ENCODE results near the gene CNDP1.

CNDP1 gene

DNA sequence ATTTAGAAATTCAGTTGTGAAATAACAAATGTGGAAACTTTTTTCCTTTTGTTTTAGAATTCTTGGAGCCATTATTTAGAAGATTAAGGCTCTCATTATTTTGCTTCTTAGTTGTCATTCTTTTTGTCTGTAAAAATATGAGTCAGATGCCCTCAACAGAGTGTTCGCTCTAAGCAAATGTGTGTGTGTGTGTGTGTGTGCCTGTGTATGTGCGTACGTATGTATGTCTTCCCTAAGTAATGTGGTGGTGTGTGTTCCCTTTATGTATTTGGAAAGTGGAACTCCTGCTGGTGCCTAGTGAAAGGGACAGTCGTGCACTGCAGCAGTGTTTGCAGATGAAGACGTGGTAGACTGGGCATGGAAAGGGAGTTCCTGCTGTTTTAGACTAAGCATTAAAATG lies 90.9 kb downstream of the CNDP1 start:
- DNase-seq (ENCODE audit: low spot score), result no peak

DNA sequence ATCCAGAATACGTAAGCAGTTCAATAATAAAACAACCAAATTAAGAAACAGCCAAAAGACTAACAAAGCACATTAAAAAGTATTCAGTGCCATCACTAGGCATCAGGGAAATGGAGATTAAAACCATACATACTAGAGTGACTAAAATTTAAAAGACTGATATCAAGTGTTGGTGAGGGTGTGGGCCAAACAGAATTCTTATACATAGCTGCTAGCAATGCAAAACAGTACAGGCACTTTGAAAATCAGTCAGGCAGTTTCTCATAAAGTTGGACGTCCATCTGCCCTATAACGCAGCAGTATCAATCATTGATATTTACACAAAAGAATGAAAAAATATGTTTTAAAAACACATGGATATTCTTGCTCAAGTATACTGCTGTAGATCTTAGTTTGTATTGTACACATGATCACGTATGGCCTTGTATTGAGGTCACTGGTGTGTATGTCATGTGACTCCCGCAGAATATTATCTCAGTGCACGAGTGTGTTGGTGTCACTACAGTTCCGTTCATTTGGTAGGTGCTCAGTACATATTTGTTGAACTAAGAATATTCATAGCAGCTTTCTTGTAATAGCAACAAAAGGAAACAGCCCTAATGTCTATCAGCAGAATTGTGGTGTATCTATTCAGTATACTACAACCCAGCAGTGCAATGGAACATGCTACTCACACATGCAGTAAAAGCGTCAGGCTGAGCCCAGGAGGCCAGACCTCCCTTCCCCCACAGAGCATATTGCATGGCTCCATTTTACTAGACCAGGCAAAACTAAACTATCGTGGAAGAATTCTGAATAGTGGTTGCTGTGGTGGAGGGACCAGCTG lies 92.0 kb downstream of the CNDP1 start:
- no peak for DNase-seq (ENCODE audit: low spot score)

DNA sequence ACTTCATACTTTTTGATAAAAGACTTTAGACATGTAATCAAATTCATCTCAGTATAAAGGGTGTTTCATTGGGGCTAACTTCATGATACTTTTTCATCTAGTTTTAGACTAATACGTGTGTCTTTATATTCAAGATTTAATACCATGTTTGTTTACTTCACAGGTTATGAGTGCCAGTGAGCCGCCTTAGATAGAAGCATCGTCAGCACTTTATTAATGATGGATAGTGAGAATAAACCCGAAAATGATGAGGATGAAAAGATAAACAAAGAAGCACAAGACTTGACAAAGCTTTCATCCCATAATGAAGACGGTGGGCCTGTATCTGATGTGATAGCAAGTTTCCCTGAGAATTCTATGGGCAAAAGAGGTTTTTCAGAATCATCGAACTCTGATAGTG lies 96.5 kb downstream of the CNDP1 start:
- no peak for DNase-seq (ENCODE audit: low spot score)

DNA sequence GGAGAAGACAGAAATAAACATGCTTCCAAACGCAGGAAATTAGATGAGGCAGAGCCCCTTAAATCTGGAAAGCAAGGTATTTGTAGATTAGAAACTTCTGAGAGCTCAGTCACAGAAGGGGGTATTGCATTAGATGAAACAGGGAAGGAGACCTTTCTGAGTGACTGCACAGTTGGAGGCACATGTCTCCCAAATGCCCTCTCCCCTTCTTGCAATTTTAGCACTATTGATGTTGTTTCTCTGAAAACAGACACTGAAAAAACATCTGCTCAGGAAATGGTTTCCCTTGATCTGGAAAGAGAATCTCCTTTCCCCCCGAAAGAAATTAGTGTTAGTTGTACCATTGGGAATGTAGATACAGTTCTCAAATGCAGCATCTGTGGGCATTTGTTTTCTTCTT lies 96.9 kb downstream of the CNDP1 start:
- DNase-seq (ENCODE audit: low spot score), result no peak

DNA sequence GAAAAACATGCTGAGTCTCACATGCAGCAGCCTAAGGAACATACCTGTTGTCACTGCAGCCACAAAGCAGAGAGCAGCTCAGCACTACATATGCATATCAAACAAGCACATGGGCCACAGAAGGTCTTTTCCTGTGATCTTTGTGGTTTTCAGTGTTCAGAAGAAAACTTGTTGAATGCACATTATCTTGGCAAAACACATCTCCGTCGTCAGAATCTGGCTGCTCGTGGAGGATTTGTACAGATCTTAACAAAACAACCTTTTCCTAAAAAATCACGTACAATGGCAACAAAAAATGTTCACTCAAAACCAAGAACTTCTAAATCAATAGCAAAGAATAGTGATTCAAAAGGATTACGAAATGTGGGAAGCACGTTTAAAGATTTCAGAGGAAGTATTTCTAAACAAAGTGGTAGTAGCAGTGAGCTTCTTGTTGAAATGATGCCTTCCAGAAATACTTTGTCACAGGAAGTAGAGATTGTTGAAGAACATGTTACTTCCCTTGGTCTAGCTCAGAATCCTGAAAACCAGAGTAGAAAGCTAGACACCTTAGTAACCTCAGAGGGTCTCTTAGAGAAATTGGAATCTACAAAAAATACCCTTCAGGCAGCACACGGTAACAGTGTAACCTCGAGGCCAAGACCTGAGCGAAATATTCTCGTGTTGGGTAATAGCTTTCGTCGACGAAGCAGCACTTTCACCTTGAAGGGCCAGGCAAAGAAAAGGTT lies 97.5 kb downstream of the CNDP1 start:
- no peak for DNase-seq (ENCODE audit: low spot score)

DNA sequence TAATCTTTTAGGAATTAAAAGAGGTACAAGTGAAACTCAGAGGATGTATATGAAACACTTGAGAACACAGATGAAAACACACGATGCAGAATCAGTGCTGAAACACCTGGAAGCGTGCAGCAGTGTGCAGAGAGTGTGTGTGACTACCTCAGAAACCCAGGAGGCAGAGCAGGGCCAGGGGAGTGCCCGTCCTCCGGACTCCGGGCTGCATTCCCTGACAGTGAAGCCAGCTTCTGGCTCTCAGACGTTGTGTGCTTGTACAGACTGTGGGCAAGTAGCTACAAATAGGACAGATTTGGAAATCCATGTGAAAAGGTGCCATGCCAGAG lies 98.0 kb downstream of the CNDP1 start:
- no peak for DNase-seq (ENCODE audit: low spot score)

DNA sequence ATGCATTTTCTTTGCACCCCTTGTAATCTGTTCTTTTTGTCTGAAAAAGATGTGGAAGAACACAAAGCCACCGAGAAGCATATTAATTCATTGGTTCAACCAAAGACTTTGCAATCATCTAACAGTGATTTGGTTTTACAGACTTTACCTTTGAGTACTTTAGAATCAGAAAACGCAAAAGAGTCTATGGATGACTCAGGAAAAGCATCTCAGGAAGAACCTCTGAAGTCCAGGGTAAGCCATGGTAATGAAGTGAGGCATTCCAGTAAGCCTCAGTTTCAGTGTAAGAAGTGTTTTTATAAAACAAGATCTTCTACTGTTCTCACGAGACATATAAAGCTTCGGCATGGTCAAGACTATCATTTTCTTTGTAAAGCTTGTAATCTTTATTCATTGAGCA lies 98.6 kb downstream of the CNDP1 start:
- no peak for DNase-seq (ENCODE audit: low spot score)

DNA sequence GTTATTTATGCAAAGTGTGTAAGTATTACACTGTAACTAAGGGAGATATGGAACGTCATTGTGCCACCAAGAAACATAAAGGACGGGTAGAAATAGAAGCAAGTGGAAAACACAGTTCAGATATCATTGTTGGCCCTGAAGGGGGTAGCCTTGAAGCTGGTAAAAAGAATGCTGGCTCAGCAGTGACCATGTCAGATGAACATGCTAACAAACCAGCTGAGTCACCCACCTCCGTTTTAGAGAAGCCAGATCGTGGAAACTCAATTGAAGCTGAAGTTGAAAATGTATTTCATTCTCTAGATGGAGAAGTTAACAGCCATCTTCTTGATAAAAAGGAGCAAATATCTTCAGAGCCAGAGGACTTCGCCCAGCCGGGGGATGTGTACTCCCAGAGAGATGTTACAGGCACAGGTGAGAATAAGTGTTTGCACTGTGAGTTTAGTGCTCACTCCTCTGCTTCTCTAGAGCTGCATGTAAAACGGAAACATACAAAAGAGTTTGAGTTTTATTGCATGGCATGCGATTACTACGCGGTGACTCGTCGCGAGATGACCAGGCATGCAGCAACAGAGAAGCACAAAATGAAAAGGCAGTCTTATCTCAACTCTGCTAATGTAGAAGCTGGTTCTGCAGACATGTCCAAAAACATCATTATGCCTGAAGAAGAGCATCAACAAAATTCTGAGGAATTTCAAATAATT lies 99.5 kb downstream of the CNDP1 start:
- no peak for DNase-seq (ENCODE audit: low spot score)

DNA sequence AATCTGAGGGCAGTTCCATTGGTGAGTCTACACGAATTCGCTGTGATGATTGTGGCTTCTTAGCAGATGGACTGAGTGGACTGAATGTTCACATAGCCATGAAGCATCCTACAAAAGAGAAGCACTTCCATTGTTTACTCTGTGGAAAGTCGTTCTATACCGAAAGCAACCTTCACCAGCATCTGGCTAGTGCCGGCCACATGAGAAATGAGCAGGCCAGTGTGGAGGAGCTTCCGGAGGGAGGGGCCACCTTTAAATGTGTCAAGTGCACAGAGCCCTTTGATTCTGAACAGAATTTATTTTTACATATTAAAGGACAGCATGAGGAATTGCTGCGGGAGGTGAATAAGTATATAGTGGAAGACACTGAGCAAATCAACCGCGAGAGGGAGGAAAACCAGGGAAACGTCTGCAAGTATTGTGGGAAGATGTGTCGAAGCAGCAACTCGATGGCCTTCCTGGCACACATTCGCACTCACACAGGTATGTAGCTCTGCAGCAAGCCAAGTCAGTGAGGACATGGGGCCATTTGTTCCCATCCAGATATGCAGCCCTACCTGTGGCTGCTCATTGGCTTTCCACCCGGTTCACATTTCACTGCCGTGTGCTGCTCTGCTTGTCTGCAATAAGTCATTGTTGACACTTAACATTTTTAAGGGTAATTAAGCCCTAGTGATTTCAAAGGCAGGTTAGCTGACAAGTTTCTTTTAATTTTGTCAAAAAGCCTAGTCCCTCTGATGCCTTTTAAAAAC lies 101.1 kb downstream of the CNDP1 start:
- no peak for DNase-seq (ENCODE audit: low spot score)
